Stimulated activated CD4-positive, alpha-beta T cell treated with anti-CD3 and anti-CD28 coated beads, Interleukin-2, amount 100 ng/mL, for 48 hours (primary cell): Measurements from ENCODE around the gene CDK4.
A peak's percentile ranks its signal among the peaks of the same experiment; 100 is the strongest.
"Not testable (repeated sequence)": the region's sequence is repeated elsewhere in the genome, so short reads cannot be mapped to it uniquely, and the experiment has no call there.

Experiments used
- DNase-seq, 2 donors: peaks; one replicate each; pipeline ENCODE4 v3.0.0-alpha.2; 2020

Gene CDK4

GRCh38 chr12:57751788-57752667, at the start of gene CDK4:
CDK4 (minus strand) TSS chr12:57752310; CDS start chr12:57751717, 593 bp downstream.
- peak; percentile 93 to 96 for DNase-seq

GRCh38 chr12:57800965-57801364, 48.9 kb upstream of the CDK4 start:
- no peak for DNase-seq

- DNase-seq, result no peak
These were observed 45.8 kb upstream of the CDK4 start for GRCh38 chr12:57797933-57798332.

GRCh38 chr12:57796996-57797395, 44.9 kb upstream of the CDK4 start:
- DNase-seq, result no peak

- DNase-seq, result no peak
These were observed 43.2 kb upstream of the CDK4 start for GRCh38 chr12:57795354-57795753.

GRCh38 chr12:57793920-57794319, 41.8 kb upstream of the CDK4 start:
- no peak for DNase-seq

- no peak for DNase-seq
These were observed 31.8 kb upstream of the CDK4 start for GRCh38 chr12:57783861-57784260.

- no peak for DNase-seq
These were observed 31.3 kb upstream of the CDK4 start for GRCh38 chr12:57783466-57783801.

- peak; percentile 97 to 98 for DNase-seq
These were observed 30.7 kb upstream of the CDK4 start, which contains the start of gene TSFM for GRCh38 chr12:57782608-57783465. TSFM (plus strand) TSS chr12:57782787; CDS start chr12:57782802, 15 bp downstream.

GRCh38 chr12:57782243-57782607, 30.1 kb upstream of the CDK4 start:
- DNase-seq, result no peak

GRCh38 chr12:57781801-57782200, 29.7 kb upstream of the CDK4 start:
- no peak for DNase-seq

- DNase-seq, result no peak
These were observed 29.1 kb upstream of the CDK4 start for GRCh38 chr12:57781244-57781643.

GRCh38 chr12:57780284-57780897, 28.3 kb upstream of the CDK4 start:
- no peak for DNase-seq

- no peak for DNase-seq
These were observed 27.6 kb upstream of the CDK4 start for GRCh38 chr12:57779736-57780135.

GRCh38 chr12:57777911-57778310, 25.8 kb upstream of the CDK4 start:
- no peak for DNase-seq

- DNase-seq, result no peak
These were observed 25.3 kb upstream of the CDK4 start for GRCh38 chr12:57777367-57777766.

- no peak for DNase-seq
These were observed 24.1 kb upstream of the CDK4 start for GRCh38 chr12:57776247-57776587.

- no peak for DNase-seq
These were observed 23.6 kb upstream of the CDK4 start for GRCh38 chr12:57775563-57776246.

- no peak for DNase-seq
These were observed 22.9 kb upstream of the CDK4 start for GRCh38 chr12:57775044-57775443.

GRCh38 chr12:57774634-57775033, 22.5 kb upstream of the CDK4 start:
- DNase-seq, result not testable (repeated sequence)

- peak in 1 of 2 donors; percentile 44 for DNase-seq
These were observed 20.6 kb upstream of the CDK4 start, which contains the start of gene EEF1AKMT3 for GRCh38 chr12:57772429-57773322. EEF1AKMT3 (plus strand) TSS chr12:57772614; CDS start chr12:57772725, 111 bp downstream.
